Measurements from ENCODE around the gene SLC5A4.
"Not testable (repeated sequence)": the region's sequence is repeated elsewhere in the genome, so short reads cannot be mapped to it uniquely, and the experiment has no call there.

SLC5A4 gene

GRCh38 chr22:32202161-32202538 lies 53.0 kb downstream of the SLC5A4 start:
- TF ChIP-seq CTCF (conservative IDR thresholded peaks at IDR 0.05; ENCODE audit: low read depth, low read length) = no peak
- no peak overlapping the region for H3K4me3 ChIP-seq (ENCODE audit: low read depth, low read length)
- no peak for DNase-seq (ENCODE audit: low read depth)

- no peak for TF ChIP-seq CTCF (conservative IDR thresholded peaks at IDR 0.05; ENCODE audit: low read depth, low read length)
- DNase-seq (ENCODE audit: low read depth) = no peak
- H3K4me3 ChIP-seq (ENCODE audit: low read depth, low read length) = no peak overlapping the region
Measured at GRCh38 chr22:32200752-32201151, 54.4 kb downstream of the SLC5A4 start.

- H3K4me3 ChIP-seq (ENCODE audit: low read depth, low read length) = no peak overlapping the region
- DNase-seq (ENCODE audit: low read depth) = no peak
- TF ChIP-seq CTCF (conservative IDR thresholded peaks at IDR 0.05; ENCODE audit: low read depth, low read length) = no peak
Measured at GRCh38 chr22:32199961-32200360, 55.2 kb downstream of the SLC5A4 start.

GRCh38 chr22:32199341-32199740 lies 55.8 kb downstream of the SLC5A4 start:
- no peak for TF ChIP-seq CTCF (conservative IDR thresholded peaks at IDR 0.05; ENCODE audit: low read depth, low read length)
- DNase-seq (ENCODE audit: low read depth) = no peak
- H3K4me3 ChIP-seq (ENCODE audit: low read depth, low read length) = no peak overlapping the region

GRCh38 chr22:32197553-32198226 lies 57.5 kb downstream of the SLC5A4 start:
- DNase-seq (ENCODE audit: low read depth); H3K4me3 ChIP-seq (ENCODE audit: low read depth, low read length): not testable (repeated sequence)

- not testable (repeated sequence) for DNase-seq (ENCODE audit: low read depth); H3K4me3 ChIP-seq (ENCODE audit: low read depth, low read length)
Measured at GRCh38 chr22:32195900-32196299, 59.2 kb downstream of the SLC5A4 start.

GRCh38 chr22:32193346-32193745 lies 61.8 kb downstream of the SLC5A4 start:
- H3K4me3 ChIP-seq (ENCODE audit: low read depth, low read length); DNase-seq (ENCODE audit: low read depth): not testable (repeated sequence)

GRCh38 chr22:32191021-32191420 lies 64.1 kb downstream of the SLC5A4 start:
- not testable (repeated sequence) for DNase-seq (ENCODE audit: low read depth)

GRCh38 chr22:32185821-32186220 lies 69.3 kb downstream of the SLC5A4 start:
- no peak overlapping the region for H3K4me3 ChIP-seq (ENCODE audit: low read depth, low read length)
- no peak for DNase-seq (ENCODE audit: low read depth)
- TF ChIP-seq CTCF (conservative IDR thresholded peaks at IDR 0.05; ENCODE audit: low read depth, low read length) = no peak

More at GRCh38 chr22:32191021-32191420, 64.1 kb downstream of the SLC5A4 start:
- H3K4me3 ChIP-seq (ENCODE audit: low read depth, low read length) = not testable (repeated sequence)
